ENCODE results near the gene TSPAN5. TPM values are rescaled to one million over a fixed set of nuclear protein-coding genes. Genes with fewer than 3 reads are reported as not detected.

TSPAN5 gene
- total RNA-seq, 3 donors from 2014 or later (not counting 1 experiment from before 2014, with no cell fraction given), result 6.8 to 13.7 (median 11.4) TPM

- H3K27me3 Mint-ChIP-seq (ENCODE audit: low read depth in 2 of 2), result no peaks in the 10 kb centered on the region
- no peaks in the 10 kb centered on the region for H3K9me3 Mint-ChIP-seq
- no peak overlapping the region for H3K4me3 Mint-ChIP-seq
- intact Hi-C loops (cut with micrococcal nuclease), result loop anchor here (5.0 kb wide), 2 partner anchors 359 to 589 kb away; no protein-coding TSS in a partner anchor
- 72% methylated on average over 6 of the region's 6 CpGs for WGBS (ENCODE audit: insufficient coverage)
- Histone ChIP-seq H3K27me3 (ENCODE audit: control insufficient read depth, insufficient read depth, low read length) (no peaks in the 10 kb centered on the region), H3K4me1 (ENCODE audit: control insufficient read depth, insufficient read depth, low read length) (peaks cover 21% of the 10 kb centered on the region), H3K9me3 (ENCODE audit: control insufficient read depth, insufficient read depth, low read length) (no peaks in the 10 kb centered on the region), H3K36me3 (ENCODE audit: control insufficient read depth, insufficient read depth, low read length) (no peaks in the 10 kb centered on the region), H3K4me3 (ENCODE audit: low read length) (no peak overlapping the region), H3K27ac (ENCODE audit: low read length) (no peak overlapping the region)
- no peak overlapping the region for H3K27ac Mint-ChIP-seq
- ATAC-seq (no peak), DNase-seq (no peak)
- TF ChIP-seq CTCF (IDR thresholded peaks at IDR 0.05), result no peak
- no peaks in the 10 kb centered on the region for H3K36me3 Mint-ChIP-seq
- H3K4me1 Mint-ChIP-seq, result peaks cover 39 to 43% of the 10 kb centered on the region in 2 donors
These were observed 189.7 kb downstream of the TSPAN5 start for GRCh38 chr4:98468709-98469108.

GRCh38 chr4:98467627-98468072 lies 190.8 kb downstream of the TSPAN5 start:
- Mint-ChIP-seq H3K4me1 (peaks cover 39% of the 10 kb centered on the region in 2 donors), H3K4me3 (peak overlapping the region; percentile 86), H3K27me3 (ENCODE audit: low read depth in 2 of 2) (no peaks in the 10 kb centered on the region), H3K36me3 (no peaks in the 10 kb centered on the region), H3K9me3 (no peaks in the 10 kb centered on the region), H3K27ac (peak overlapping the region in 1 of 2 donors; percentile 74)
- Histone ChIP-seq H3K9me3 (ENCODE audit: control insufficient read depth, insufficient read depth, low read length) (no peaks in the 10 kb centered on the region), H3K27me3 (ENCODE audit: control insufficient read depth, insufficient read depth, low read length) (no peaks in the 10 kb centered on the region), H3K4me3 (ENCODE audit: low read length) (no peak overlapping the region), H3K4me1 (ENCODE audit: control insufficient read depth, insufficient read depth, low read length) (peaks cover 21% of the 10 kb centered on the region), H3K36me3 (ENCODE audit: control insufficient read depth, insufficient read depth, low read length) (no peaks in the 10 kb centered on the region), H3K27ac (ENCODE audit: low read length) (no peak overlapping the region)
- peak; percentile 73 for TF ChIP-seq CTCF (IDR thresholded peaks at IDR 0.05)
- peak; percentile 79 to 95 (median 93) for ATAC-seq
- intact Hi-C loops (cut with micrococcal nuclease), result loop anchor here (2.0 to 5.0 kb wide), 3 partner anchors 17 to 590 kb away; no protein-coding TSS in a partner anchor
- DNase-seq, result peak; percentile 30 to 85
- 4% methylated on average over 20 of the region's 20 CpGs for WGBS (ENCODE audit: insufficient coverage)

DNA sequence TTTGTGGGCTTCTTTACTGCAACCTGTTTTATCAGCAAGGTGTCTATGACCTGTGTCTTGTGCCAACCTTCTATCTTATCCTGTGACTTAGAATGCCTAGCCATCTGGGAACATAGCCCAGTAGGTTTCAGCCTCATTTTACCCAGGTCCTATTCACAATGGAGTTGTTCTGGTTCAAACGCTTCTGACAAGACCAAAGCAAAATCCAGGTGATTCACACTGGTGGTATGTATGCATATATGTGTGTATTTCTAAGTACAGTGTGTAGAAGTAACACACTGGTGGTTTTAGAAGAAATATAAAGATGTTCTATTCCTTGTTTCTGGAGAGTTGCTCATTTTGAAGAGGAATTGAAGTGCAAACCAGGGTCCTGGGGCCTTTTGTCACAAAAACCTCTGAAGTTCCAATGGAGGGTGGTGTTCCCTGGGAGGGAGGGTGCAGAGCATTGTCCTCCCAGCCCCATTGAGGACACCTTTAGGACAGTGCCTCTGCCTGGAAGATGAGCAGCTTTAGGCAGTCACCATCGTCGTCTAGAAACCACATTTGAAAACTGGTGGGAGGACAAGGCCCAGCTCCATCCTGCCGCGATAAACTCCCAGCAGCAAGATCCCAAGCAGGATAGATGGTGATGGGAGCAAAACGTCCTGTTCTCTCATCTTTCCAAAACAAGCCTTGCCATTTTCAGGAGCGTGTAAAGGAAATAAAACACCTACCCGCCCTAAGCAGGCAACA lies 191.4 kb downstream of the TSPAN5 start:
- DNase-seq, result no peak
- no peaks in the 10 kb centered on the region for H3K36me3 ChIP-seq (ENCODE audit: control insufficient read depth, insufficient read depth, low read length)
- TF ChIP-seq CTCF (IDR thresholded peaks at IDR 0.05), result no peak
- H3K36me3 Mint-ChIP-seq, result no peaks in the 10 kb centered on the region
- peak overlapping the region; percentile 86 for H3K4me3 Mint-ChIP-seq
- H3K4me1 Mint-ChIP-seq, result peaks cover 39 to 40% of the 10 kb centered on the region in 2 donors
- WGBS (ENCODE audit: insufficient coverage), result 55% methylated on average over 8 of the region's 8 CpGs
- peaks cover 21% of the 10 kb centered on the region for H3K4me1 ChIP-seq (ENCODE audit: control insufficient read depth, insufficient read depth, low read length)
- no peaks in the 10 kb centered on the region for H3K27me3 ChIP-seq (ENCODE audit: control insufficient read depth, insufficient read depth, low read length)
- intact Hi-C loops (cut with micrococcal nuclease), result loop anchor here (2.0 to 5.0 kb wide), 3 partner anchors 16 to 590 kb away; no protein-coding TSS in a partner anchor
- ATAC-seq, result no peak
- H3K27ac Mint-ChIP-seq, result peak overlapping the region in 1 of 2 donors; percentile 74
- no peak overlapping the region for H3K4me3 ChIP-seq (ENCODE audit: low read length)
- H3K27ac ChIP-seq (ENCODE audit: low read length), result no peak overlapping the region
- no peaks in the 10 kb centered on the region for H3K27me3 Mint-ChIP-seq (ENCODE audit: low read depth in 2 of 2)
- no peaks in the 10 kb centered on the region for H3K9me3 ChIP-seq (ENCODE audit: control insufficient read depth, insufficient read depth, low read length)
- H3K9me3 Mint-ChIP-seq, result peaks cover under 1% of the 10 kb centered on the region in 2 donors

Measured in natural killer cell (primary cell).